ENCODE data around the gene TP53AIP1. TPM values are rescaled to one million over a fixed set of nuclear protein-coding genes. Genes with fewer than 3 reads are reported as not detected.

TP53AIP1 gene
- total RNA-seq, 1 experiment from 2014 or later: 2.3 TPM

- intact Hi-C loops (cut with micrococcal nuclease; ENCODE audit: unreplicated experiment): loop anchor here (1.0 to 10.0 kb wide), 4 partner anchors 71 to 799 kb away; no protein-coding TSS in a partner anchor
- no peaks in the 10 kb centered on the region for H3K4me1 ChIP-seq (ENCODE audit: insufficient read depth, low read length, poor library complexity, severe bottlenecking)
- no peak overlapping the region for H3K27ac ChIP-seq (ENCODE audit: low read depth, low read length, poor library complexity, severe bottlenecking)
- no TSS peak for BruUV-seq (replicated peaks)
- DNase-seq (ENCODE audit: low spot score): no peak
- POLR2A ChIA-PET (ENCODE audit: low non-redundant PET): no interaction called here
- no peaks in the 10 kb centered on the region for H3K36me3 ChIP-seq (ENCODE audit: insufficient read depth, low read length, poor library complexity, severe bottlenecking)
- CTCF ChIA-PET: interaction anchor here (0.8 to 2.1 kb wide), 2 partner anchors 63 to 70 kb away, joined by 4 to 69 read pairs; no protein-coding TSS in a partner anchor
- H3K27me3 ChIP-seq (replicated peaks; ENCODE audit: insufficient read depth, low read depth, low read length, poor library complexity): no peaks in the 10 kb centered on the region
- no peaks in the 10 kb centered on the region for H3K9me3 ChIP-seq (ENCODE audit: low read depth, low read length, poor library complexity, severe bottlenecking)
- no peak overlapping the region for H3K4me3 ChIP-seq (ENCODE audit: low read depth, low read length, poor library complexity, severe bottlenecking)
- TF ChIP-seq, protein P1, sequence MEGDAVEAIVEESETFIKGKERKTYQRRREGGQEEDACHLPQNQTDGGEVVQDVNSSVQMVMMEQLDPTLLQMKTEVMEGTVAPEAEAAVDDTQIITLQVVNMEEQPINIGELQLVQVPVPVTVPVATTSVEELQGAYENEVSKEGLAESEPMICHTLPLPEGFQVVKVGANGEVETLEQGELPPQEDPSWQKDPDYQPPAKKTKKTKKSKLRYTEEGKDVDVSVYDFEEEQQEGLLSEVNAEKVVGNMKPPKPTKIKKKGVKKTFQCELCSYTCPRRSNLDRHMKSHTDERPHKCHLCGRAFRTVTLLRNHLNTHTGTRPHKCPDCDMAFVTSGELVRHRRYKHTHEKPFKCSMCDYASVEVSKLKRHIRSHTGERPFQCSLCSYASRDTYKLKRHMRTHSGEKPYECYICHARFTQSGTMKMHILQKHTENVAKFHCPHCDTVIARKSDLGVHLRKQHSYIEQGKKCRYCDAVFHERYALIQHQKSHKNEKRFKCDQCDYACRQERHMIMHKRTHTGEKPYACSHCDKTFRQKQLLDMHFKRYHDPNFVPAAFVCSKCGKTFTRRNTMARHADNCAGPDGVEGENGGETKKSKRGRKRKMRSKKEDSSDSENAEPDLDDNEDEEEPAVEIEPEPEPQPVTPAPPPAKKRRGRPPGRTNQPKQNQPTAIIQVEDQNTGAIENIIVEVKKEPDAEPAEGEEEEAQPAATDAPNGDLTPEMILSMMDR (conservative IDR thresholded peaks at IDR 0.05; ENCODE audit: low read depth, low read length): no peak
- TF ChIP-seq EZH2 (IDR thresholded peaks at IDR 0.05; ENCODE audit: borderline replicate concordance, low read depth, low read length, poor library complexity, severe bottlenecking): no peak
Measured at GRCh38 chr11:128955636-128956035, 13.0 kb upstream of the TP53AIP1 start.

DNA sequence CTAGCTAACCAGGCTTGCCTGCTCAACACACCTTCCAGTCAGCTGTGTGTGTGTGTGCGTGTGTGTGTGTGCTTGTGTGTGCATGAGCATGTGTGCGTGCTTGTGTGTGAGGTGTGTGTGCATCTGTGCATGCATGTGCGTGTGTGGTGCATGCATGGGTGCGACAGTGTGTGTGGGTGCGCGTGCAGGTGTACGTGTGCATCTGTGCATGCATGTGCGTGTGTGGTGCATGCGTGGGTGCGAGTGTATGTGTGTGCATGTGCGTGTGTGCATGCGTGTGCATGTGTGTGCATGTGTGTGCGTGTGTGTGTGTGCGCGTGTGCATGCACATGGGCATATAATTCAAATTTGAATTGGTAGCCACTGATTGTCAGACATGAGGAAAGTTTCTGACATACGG lies 10.5 kb upstream of the TP53AIP1 start:
- ChIA-PET POLR2A (ENCODE audit: low non-redundant PET) (no interaction called here), CTCF (interaction anchor here (1.0 kb wide), 1 partner anchor 68 kb away, joined by 3 read pairs; no protein-coding TSS in a partner anchor)
- no peaks in the 10 kb centered on the region for H3K36me3 ChIP-seq (ENCODE audit: insufficient read depth, low read length, poor library complexity, severe bottlenecking)
- no peak for DNase-seq (ENCODE audit: low spot score)
- no peaks in the 10 kb centered on the region for H3K27me3 ChIP-seq (replicated peaks; ENCODE audit: insufficient read depth, low read depth, low read length, poor library complexity)
- H3K4me1 ChIP-seq (ENCODE audit: insufficient read depth, low read length, poor library complexity, severe bottlenecking): no peaks in the 10 kb centered on the region
- no peaks in the 10 kb centered on the region for H3K9me3 ChIP-seq (ENCODE audit: low read depth, low read length, poor library complexity, severe bottlenecking)
- no TSS peak for BruUV-seq (replicated peaks)
- TF ChIP-seq EZH2 (IDR thresholded peaks at IDR 0.05; ENCODE audit: borderline replicate concordance, low read depth, low read length, poor library complexity, severe bottlenecking): no peak
- TF ChIP-seq, protein P1 (conservative IDR thresholded peaks at IDR 0.05; ENCODE audit: low read depth, low read length): no peak
- intact Hi-C loops (cut with micrococcal nuclease; ENCODE audit: unreplicated experiment): loop anchor here (10.0 kb wide), 3 partner anchors 382 to 802 kb away; no protein-coding TSS in a partner anchor
- H3K27ac ChIP-seq (ENCODE audit: low read depth, low read length, poor library complexity, severe bottlenecking): no peak overlapping the region
- H3K4me3 ChIP-seq (ENCODE audit: low read depth, low read length, poor library complexity, severe bottlenecking): no peak overlapping the region

DNA sequence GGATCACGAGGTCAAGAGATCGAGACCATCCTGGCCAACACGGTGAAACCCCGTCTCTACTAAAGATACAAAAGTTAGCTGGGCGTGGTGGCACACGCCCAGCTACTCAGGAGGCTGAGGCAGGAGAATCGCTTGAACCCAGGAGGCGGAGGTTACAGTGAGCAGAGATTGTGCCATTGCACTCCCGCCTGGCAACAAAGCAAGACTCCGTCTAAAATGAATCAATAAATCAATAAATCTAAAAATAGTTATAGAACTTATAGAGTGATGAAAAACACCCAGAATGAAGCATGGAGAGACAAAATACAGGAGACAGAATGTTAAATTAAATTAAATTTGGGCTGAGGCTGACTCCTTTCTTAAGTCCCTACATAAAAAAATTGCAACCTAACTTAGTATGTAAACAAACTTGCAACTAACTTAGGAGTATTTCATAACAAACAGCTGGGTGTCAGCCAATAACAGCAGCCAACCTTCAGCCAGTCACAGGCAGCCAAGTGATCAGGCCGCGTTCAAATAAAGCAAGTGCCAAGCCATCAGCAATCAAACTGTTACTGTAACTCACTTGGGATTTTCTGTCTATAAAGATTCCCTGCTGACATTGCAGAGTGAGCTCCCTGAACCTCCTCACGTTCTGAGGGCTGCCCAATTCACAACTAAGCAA lies 7.3 kb upstream of the TP53AIP1 start:
- no peaks in the 10 kb centered on the region for H3K36me3 ChIP-seq (ENCODE audit: insufficient read depth, low read length, poor library complexity, severe bottlenecking)
- no peaks in the 10 kb centered on the region for H3K9me3 ChIP-seq (ENCODE audit: low read depth, low read length, poor library complexity, severe bottlenecking)
- no peak overlapping the region for H3K27ac ChIP-seq (ENCODE audit: low read depth, low read length, poor library complexity, severe bottlenecking)
- H3K4me1 ChIP-seq (ENCODE audit: insufficient read depth, low read length, poor library complexity, severe bottlenecking): no peaks in the 10 kb centered on the region
- BruUV-seq (replicated peaks): no TSS peak
- intact Hi-C loops (cut with micrococcal nuclease; ENCODE audit: unreplicated experiment): loop anchor here (10.0 kb wide), 3 partner anchors 385 to 805 kb away; no protein-coding TSS in a partner anchor
- no peak overlapping the region for H3K4me3 ChIP-seq (ENCODE audit: low read depth, low read length, poor library complexity, severe bottlenecking)
- H3K27me3 ChIP-seq (replicated peaks; ENCODE audit: insufficient read depth, low read depth, low read length, poor library complexity): no peaks in the 10 kb centered on the region
- no peak for DNase-seq (ENCODE audit: low spot score)
- TF ChIP-seq, protein P1 (conservative IDR thresholded peaks at IDR 0.05; ENCODE audit: low read depth, low read length): no peak
- TF ChIP-seq EZH2 (IDR thresholded peaks at IDR 0.05; ENCODE audit: borderline replicate concordance, low read depth, low read length, poor library complexity, severe bottlenecking): no peak
- ChIA-PET CTCF (interaction anchor here (0.6 kb wide), 1 partner anchor 369 kb away, joined by 4 read pairs; no protein-coding TSS in a partner anchor), POLR2A (ENCODE audit: low non-redundant PET) (no interaction called here)

All from A673 (cell line).